Sciatic nerve (tissue), 2 donors: Measurements from ENCODE around the gene POLDIP3. TPM values are rescaled to one million over a fixed set of nuclear protein-coding genes. Genes with fewer than 3 reads are reported as not detected.
A peak's percentile ranks its signal among the peaks of the same experiment; 100 is the strongest.
"Not testable (repeated sequence)": the region's sequence is repeated elsewhere in the genome, so short reads cannot be mapped to it uniquely, and the experiment has no call there.

Source experiments
- ATAC-seq: fragments of 200-7000 bp; cut with Tn5 transposase; one replicate; pipeline ENCODE4 v1.9.1; 2020; ENCODE audit warnings: mild to moderate bottlenecking, moderate library complexity
- DNase-seq: peaks from one replicate; pipeline ENCODE4 v3.0.0-alpha.2; 2020; ENCODE audit warnings: low spot score
- intact Hi-C: fragments of 100-400 bp; cut with DNase I; formaldehyde crosslinking; loops from one replicate; pipeline ENCODE4 v1.14.2; 2022
- total RNA-seq: library from RNA; stranded (reverse); fragmentation: NEBNext Ultra II Directional; extraction: Animal tissue kit (Norgen Biotek cat#: 25700); gene quantifications from one replicate; pipeline ENCODE4 v1.2.1, GENCODE V29; 2021
- donor health status: DM: no; HTN: no; CAD: no.
- donor health status: DM: no; HTN: no; CAD: no.

The POLDIP3 gene
- total RNA-seq, 1 donor from 2014 or later = 81.5 TPM

DNA sequence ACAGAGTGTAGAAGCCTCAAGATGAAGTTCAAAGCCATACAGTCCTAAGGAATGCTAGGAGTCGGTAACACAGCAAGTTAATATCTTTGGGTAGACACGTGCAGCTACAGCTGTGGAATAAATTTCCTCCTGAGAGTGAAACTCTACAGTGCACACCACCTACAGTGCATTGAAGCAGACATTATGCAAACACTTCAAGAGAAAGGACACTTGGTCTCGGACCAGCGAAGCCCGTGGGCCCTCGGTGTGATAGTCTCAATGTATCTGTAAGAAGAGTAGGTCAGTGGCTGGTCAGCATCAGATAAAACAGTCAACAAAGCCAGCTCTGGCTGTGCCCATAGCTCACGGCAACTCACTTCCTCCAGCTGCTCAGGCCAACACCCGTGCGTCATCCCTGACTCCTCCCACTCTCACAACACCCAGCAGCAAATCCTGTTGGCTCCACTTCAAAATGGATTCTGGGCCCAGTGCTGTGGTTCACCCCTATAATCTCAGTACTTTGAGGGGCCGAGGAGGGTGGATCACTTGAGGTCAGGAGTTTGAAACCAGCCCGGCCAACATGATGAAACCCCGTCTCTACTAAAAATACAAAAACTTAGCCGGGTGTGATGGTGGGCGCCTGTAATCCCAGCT is 77.4 kb downstream of the POLDIP3 start:
- ATAC-seq = peak; percentile 91
- DNase-seq, intact Hi-C loops: not testable (repeated sequence)

DNA sequence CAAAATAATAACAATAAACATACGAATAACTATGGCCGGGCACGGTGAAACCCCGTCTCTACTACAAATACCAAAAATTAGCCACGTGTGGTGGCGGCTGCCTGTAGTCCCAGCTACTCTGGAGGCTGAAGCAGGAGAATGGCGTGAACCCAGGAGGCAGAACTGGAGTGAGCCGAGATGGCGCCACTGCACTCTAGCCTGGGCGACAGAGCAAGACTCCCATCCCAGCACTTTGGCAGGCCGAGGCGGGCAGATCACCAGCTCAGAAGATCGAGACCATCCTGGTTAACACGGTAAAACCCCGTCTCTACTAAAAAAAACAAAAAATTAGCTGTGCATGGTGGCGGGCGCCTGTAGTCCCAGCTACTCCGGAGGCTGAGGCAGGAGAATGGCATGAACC is 78.0 kb downstream of the POLDIP3 start:
- DNase-seq, intact Hi-C loops, ATAC-seq: not testable (repeated sequence)

DNA sequence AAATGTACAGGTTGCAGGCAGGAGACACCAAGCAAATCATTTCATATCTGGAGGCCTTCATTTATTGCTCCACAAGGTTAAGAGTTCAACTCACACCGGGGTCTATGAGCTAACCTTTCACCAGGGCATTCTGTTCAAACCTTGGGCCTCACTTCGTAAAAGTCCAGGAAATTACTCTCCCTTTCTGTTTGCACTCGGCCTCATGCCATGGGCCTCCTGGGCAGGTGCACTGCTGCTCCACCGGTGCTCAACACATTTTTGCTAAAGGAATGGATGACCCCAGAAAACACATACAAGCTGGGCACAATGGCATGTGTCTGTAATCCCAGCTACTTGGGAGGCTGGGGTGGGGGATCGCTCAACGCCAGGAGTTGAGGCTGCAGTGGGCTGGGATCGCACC is 78.5 kb downstream of the POLDIP3 start:
- intact Hi-C loops = no loop called here
- ATAC-seq = no peak

DNA sequence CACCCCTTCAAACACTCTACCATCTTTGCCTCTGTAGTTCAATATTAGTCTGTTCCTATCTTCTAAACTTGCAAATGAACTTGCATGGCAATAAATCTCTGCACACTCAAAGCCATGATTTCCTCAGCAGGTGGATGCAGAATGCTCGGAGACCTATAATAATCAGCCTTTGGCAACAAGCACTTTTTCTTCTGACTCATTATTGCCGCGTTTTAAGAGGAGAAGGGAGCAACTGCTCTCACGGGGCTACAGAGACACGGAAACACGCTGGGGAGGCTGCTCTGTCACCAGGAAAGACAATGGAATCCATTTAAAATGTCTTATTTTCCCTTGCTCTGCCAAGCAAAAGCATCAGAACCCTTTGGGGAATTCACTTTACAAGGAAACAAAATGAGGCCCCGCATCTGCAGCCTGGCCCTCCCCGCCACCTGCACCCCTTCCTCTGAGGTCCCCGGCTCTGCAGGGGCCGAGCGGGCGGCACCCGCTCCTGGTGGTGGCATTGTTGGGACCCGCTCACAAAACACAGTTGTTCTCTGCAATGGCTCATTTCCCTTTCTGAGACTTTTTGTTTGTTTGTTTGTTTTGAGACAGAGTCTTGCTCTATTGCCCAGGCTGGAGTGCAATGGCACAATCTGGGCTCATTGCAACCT is 79.5 kb downstream of the POLDIP3 start:
- ATAC-seq, intact Hi-C loops, DNase-seq: not testable (repeated sequence)

More for the DNA sequence above, 78.5 kb downstream of the POLDIP3 start:
- no peak for DNase-seq

Other genes with a start within 250 kb of the POLDIP3 start
- 6.6 TPM for gene NFAM1, start 182.5 kb downstream of the POLDIP3 start, total RNA-seq
- gene RRP7A, start 95.1 kb downstream of the POLDIP3 start, total RNA-seq = 39.6 TPM
- 7.8 TPM for gene SERHL2, start 60.9 kb downstream of the POLDIP3 start, total RNA-seq
- gene ATP5MGL, start 25.7 kb upstream of the POLDIP3 start, total RNA-seq = 0.45 TPM
- 241 TPM for gene CYB5R3, start 34.5 kb upstream of the POLDIP3 start, total RNA-seq
- gene A4GALT, start 106.0 kb upstream of the POLDIP3 start, total RNA-seq = 106 TPM
- 46.8 TPM for gene ARFGAP3, start 242.4 kb upstream of the POLDIP3 start, total RNA-seq